ENCODE results near the gene ZNF280B.
"Not testable (repeated sequence)": the region's sequence is repeated elsewhere in the genome, so short reads cannot be mapped to it uniquely, and the experiment has no call there.

Gene ZNF280B

GRCh38 chr22:22484023-22484422, 24.5 kb downstream of the ZNF280B start:
- H3K27ac ChIP-seq, result no peak overlapping the region
- TF ChIP-seq CTCF (conservative IDR thresholded peaks at IDR 0.05) (no peak), ZFX (IDR thresholded peaks at IDR 0.05) (no peak)

- TF ChIP-seq CTCF (conservative IDR thresholded peaks at IDR 0.05) (no peak), ZFX (IDR thresholded peaks at IDR 0.05) (no peak)
- no peak overlapping the region for H3K27ac ChIP-seq
Observed at GRCh38 chr22:22480940-22481339, 27.6 kb downstream of the ZNF280B start.

- TF ChIP-seq CTCF (conservative IDR thresholded peaks at IDR 0.05) (no peak), ZFX (IDR thresholded peaks at IDR 0.05) (no peak)
Observed at GRCh38 chr22:22479999-22480532, 28.5 kb downstream of the ZNF280B start.

GRCh38 chr22:22479116-22479515, 29.4 kb downstream of the ZNF280B start:
- H3K27ac ChIP-seq, result no peak overlapping the region
- TF ChIP-seq ZFX (IDR thresholded peaks at IDR 0.05), result no peak

More at GRCh38 chr22:22479999-22480532, 28.5 kb downstream of the ZNF280B start:
- no peak overlapping the region for H3K27ac ChIP-seq

- TF ChIP-seq CTCF (conservative IDR thresholded peaks at IDR 0.05) (no peak), ZFX (IDR thresholded peaks at IDR 0.05) (no peak)
- H3K27ac ChIP-seq, result no peak overlapping the region
Observed at GRCh38 chr22:22478470-22478869, 30.1 kb downstream of the ZNF280B start.

GRCh38 chr22:22474733-22475132, 33.8 kb downstream of the ZNF280B start:
- H3K27ac ChIP-seq, result no peak overlapping the region
- TF ChIP-seq CTCF (conservative IDR thresholded peaks at IDR 0.05), result no peak
- TF ChIP-seq ZFX (IDR thresholded peaks at IDR 0.05), result no peak

GRCh38 chr22:22471104-22471503, 37.4 kb downstream of the ZNF280B start:
- not testable (repeated sequence) for H3K27ac ChIP-seq

GRCh38 chr22:22469527-22469926, 39.0 kb downstream of the ZNF280B start:
- H3K27ac ChIP-seq, result no peak overlapping the region
- no peak for TF ChIP-seq ZFX (IDR thresholded peaks at IDR 0.05)

- H3K27ac ChIP-seq, result not testable (repeated sequence)
Observed at GRCh38 chr22:22468794-22469469, 39.6 kb downstream of the ZNF280B start.
